H1 (cell line): ENCODE measurements around the gene COQ9. TPM values are rescaled to one million over a fixed set of nuclear protein-coding genes. Genes with fewer than 3 reads are reported as not detected.

ENCODE experiments used
- CTCF ChIA-PET: fragments of 300-600 bp; sonication (Branson Sonifier 250); formaldehyde crosslinking; loops from one replicate; lab custom pipeline; 2021; ENCODE audit not compliant: partially characterized antibody; lab: Charles Lee
- POLR2A ChIA-PET: fragments of 300-600 bp; sonication (Branson Sonifier 250); formaldehyde crosslinking; loops from one replicate; lab custom pipeline; 2021; ENCODE audit warnings: inconsistent platforms; ENCODE audit not compliant: partially characterized antibody; lab: Charles Lee
- DNase-seq, 2 experiments: peaks; one replicate each; pipeline versions ENCODE4 v3.0.0 to v3.0.0-alpha.2; 2010 to 2022; ENCODE audit warnings: low spot score in 2 of 2, low read depth in 1 of 2, mixed read lengths in 1 of 2
- FAIRE-seq: peaks from 2 replicates; lab custom pipeline; 2011; peaks lifted over from hg19 to GRCh38; lab: Jason Lieb, UNC
- H2AFZ ChIP-seq: 2 replicates; pipeline ENCODE4 v1.8.1; 2012; ENCODE audit warnings: low read length, inconsistent platforms
- H2AK5ac ChIP-seq: 2 replicates; pipeline ENCODE4 v1.6.1; 2013; ENCODE audit warnings: low read depth, low read length
- H2BK120ac ChIP-seq: replicated peaks from 2 replicates; pipeline ENCODE3; 2013; ENCODE audit warnings: low read depth, low read length, inconsistent platforms
- H2BK12ac ChIP-seq: 2 replicates; pipeline ENCODE4 v1.6.1; 2013; ENCODE audit warnings: low read depth, low read length
- H2BK15ac ChIP-seq: 2 replicates; pipeline ENCODE4 v1.6.1; 2013; ENCODE audit warnings: low read length
- H2BK20ac ChIP-seq: 2 replicates; pipeline ENCODE4 v1.6.1; 2013; ENCODE audit warnings: low read length
- H2BK5ac ChIP-seq: 2 replicates; pipeline ENCODE4 v1.6.1; 2013; ENCODE audit warnings: low read depth, low read length
- H3K14ac ChIP-seq: 2 replicates; pipeline ENCODE4 v1.6.1; 2013; ENCODE audit warnings: inconsistent platforms; ENCODE audit not compliant: insufficient read length
- H3K18ac ChIP-seq: 2 replicates; pipeline ENCODE4 v1.6.1; 2013; ENCODE audit warnings: low read length; ENCODE audit errors: extremely low read depth
- H3K23ac ChIP-seq: 2 replicates; pipeline ENCODE4 v1.6.1; 2013; ENCODE audit warnings: inconsistent platforms; ENCODE audit not compliant: insufficient read length
- H3K23me2 ChIP-seq: 2 replicates; pipeline ENCODE4 v1.6.1; 2013; ENCODE audit warnings: low read depth, low read length
- H3K27ac ChIP-seq: 2 replicates; pipeline ENCODE4 v1.6.1; 2011; ENCODE audit warnings: low read depth, low read length, inconsistent platforms
- H3K27me3 ChIP-seq, 4 experiments: replicated peaks in 1 of 4; 1 replicate in 1 of 4; 2 replicates in 3 of 4; pipeline versions ENCODE4 v1.6.1 to v1.8.1; 2011 to 2013; ENCODE audit warnings: low read length in 3 of 4, mild to moderate bottlenecking in 3 of 4, inconsistent platforms in 2 of 4, mixed read lengths in 2 of 4, moderate library complexity in 1 of 4; ENCODE audit not compliant: control insufficient read depth in 3 of 4, insufficient read depth in 3 of 4; ENCODE audit errors: extremely low read depth in 1 of 4
- H3K36me3 ChIP-seq, 4 experiments: 2 replicates each; pipeline versions ENCODE4 v1.6.1 to v1.8.1; 2011 to 2013; ENCODE audit warnings: mild to moderate bottlenecking in 4 of 4, low read length in 3 of 4, moderate library complexity in 2 of 4, control low read depth in 1 of 4, inconsistent platforms in 1 of 4; ENCODE audit not compliant: insufficient read depth in 4 of 4, control insufficient read depth in 2 of 4
- H3K4ac ChIP-seq: replicated peaks from 2 replicates; pipeline ENCODE3; 2013; ENCODE audit warnings: low read length, low read depth, mixed read lengths, inconsistent platforms; ENCODE audit not compliant: insufficient read length
- H3K4me1 ChIP-seq, 4 experiments: replicated peaks in 1 of 4; 1 replicate in 1 of 4; 2 replicates in 3 of 4; pipeline versions ENCODE4 v1.6.1 to v1.8.1; 2011 to 2013; ENCODE audit warnings: low read length in 3 of 4, inconsistent platforms in 2 of 4, mixed read lengths in 1 of 4; ENCODE audit not compliant: insufficient read depth in 4 of 4, control insufficient read depth in 3 of 4
- H3K4me2 ChIP-seq, 2 experiments: 2 replicates each; pipeline versions ENCODE4 v1.6.1 to v1.8.1; 2011 to 2013; ENCODE audit warnings: low read depth in 2 of 2, low read length in 2 of 2, control low read depth in 1 of 2, inconsistent platforms in 1 of 2, mild to moderate bottlenecking in 1 of 2; ENCODE audit not compliant: insufficient read depth in 1 of 2
- H3K4me3 ChIP-seq, 4 experiments: fragments of 200-600, 300-600 bp in 1 of 4; sonication (generic), shearing (Covaris generic), sonication (Bioruptor Twin) in 1 of 4; 2 replicates each; pipeline versions ENCODE4 v1.5.1 to v1.8.1; 2011 to 2016; ENCODE audit warnings: low read length in 4 of 4, low read depth in 3 of 4, control low read depth in 2 of 4, inconsistent platforms in 2 of 4, mild to moderate bottlenecking in 2 of 4, mixed read lengths in 1 of 4, moderate library complexity in 1 of 4; ENCODE audit not compliant: insufficient read depth in 2 of 4; ENCODE audit errors: extremely low read depth in 1 of 4
- H3K56ac ChIP-seq: replicated peaks from 2 replicates; pipeline ENCODE3; 2013; ENCODE audit warnings: low read depth, mild to moderate bottlenecking, mixed read lengths, low read length, inconsistent platforms; ENCODE audit not compliant: insufficient read length
- H3K79me1 ChIP-seq: 2 replicates; pipeline ENCODE4 v1.6.1; 2013; ENCODE audit warnings: low read depth, low read length, control low read depth
- H3K79me2 ChIP-seq, 2 experiments: 2 replicates each; pipeline versions ENCODE4 v1.6.1 to v1.8.1; 2012 to 2013; ENCODE audit warnings: low read length in 2 of 2, mild to moderate bottlenecking in 2 of 2, inconsistent platforms in 1 of 2; ENCODE audit not compliant: insufficient read depth in 2 of 2, control insufficient read depth in 1 of 2
- H3K9ac ChIP-seq, 4 experiments: replicated peaks in 1 of 4; 1 replicate in 1 of 4; 2 replicates in 3 of 4; pipeline versions ENCODE4 v1.6.1 to v1.8.1; 2011 to 2013; ENCODE audit warnings: low read depth in 3 of 4, low read length in 3 of 4, control low read depth in 2 of 4, mild to moderate bottlenecking in 2 of 4, moderate library complexity in 2 of 4, inconsistent platforms in 1 of 4; ENCODE audit errors: extremely low read depth in 1 of 4
- H3K9me3 ChIP-seq, 2 experiments: 2 replicates each; pipeline versions ENCODE4 v1.6.1 to v1.8.1; 2012 to 2013; ENCODE audit warnings: mild to moderate bottlenecking in 2 of 2, moderate library complexity in 2 of 2, control low read depth in 1 of 2, inconsistent platforms in 1 of 2, low read depth in 1 of 2, low read length in 1 of 2, mixed read lengths in 1 of 2; ENCODE audit not compliant: insufficient read depth in 2 of 2
- H4K20me1 ChIP-seq, 2 experiments: replicated peaks in 1 of 2; 2 replicates each; pipeline versions ENCODE3 to v1.8.1; 2011 to 2013; ENCODE audit warnings: inconsistent platforms in 2 of 2, low read length in 2 of 2, mild to moderate bottlenecking in 1 of 2; ENCODE audit not compliant: insufficient read depth in 2 of 2, control insufficient read depth in 1 of 2
- H4K5ac ChIP-seq: 2 replicates; pipeline ENCODE4 v1.6.1; 2013; ENCODE audit warnings: low read length, low read depth, mixed read lengths, inconsistent platforms; ENCODE audit not compliant: insufficient read length
- H4K8ac ChIP-seq: 2 replicates; pipeline ENCODE4 v1.8.0; 2013; ENCODE audit warnings: mild to moderate bottlenecking, moderate library complexity, low read length, inconsistent platforms; ENCODE audit not compliant: insufficient read depth; ENCODE audit errors: extremely low read depth
- H4K91ac ChIP-seq: replicated peaks from 2 replicates; pipeline ENCODE3; 2013; ENCODE audit warnings: low read length, mixed read lengths, inconsistent platforms; ENCODE audit not compliant: insufficient read length
- CREB1 ChIP-seq: IDR thresholded peaks from 2 replicates; pipeline ENCODE4 v1.6.1; 2012; ENCODE audit warnings: inconsistent platforms
- HDAC2 ChIP-seq, 2 experiments: fragments of 300-600 bp in 1 of 2; sonication (generic) in 1 of 2; IDR thresholded peaks; 2 replicates each; pipeline ENCODE4 v1.6.1; 2011 to 2012; ENCODE audit warnings: low read depth in 2 of 2, low read length in 2 of 2, mild to moderate bottlenecking in 2 of 2, moderate library complexity in 2 of 2, borderline replicate concordance in 1 of 2, inconsistent platforms in 1 of 2
- JUND ChIP-seq: IDR thresholded peaks from 2 replicates; pipeline ENCODE4 v1.6.1; 2011; ENCODE audit warnings: mild to moderate bottlenecking, improper control_type of control experiment, low read length
- POU5F1 ChIP-seq: IDR thresholded peaks from 2 replicates; pipeline ENCODE4 v1.6.1; 2011; ENCODE audit warnings: low read depth, mild to moderate bottlenecking, low read length, moderate library complexity
- ZNF274 ChIP-seq: IDR thresholded peaks from 2 replicates; pipeline ENCODE4 v1.7.0; 2012; ENCODE audit warnings: low read length, borderline replicate concordance; ENCODE audit errors: extremely low read depth
- WGBS, 2 experiments: shearing (Covaris generic) in 1 of 2; methylation state at CpG; one replicate each; pipeline versions ENCODE4 v1.1.6 to v1.1.7; 2013 to 2015; ENCODE audit warnings: low lambda C conversion rate in 2 of 2, mixed read lengths in 2 of 2, inconsistent platforms in 1 of 2, low coverage in 1 of 2, missing lambda C conversion rate in 1 of 2; ENCODE audit not compliant: insufficient replicate concordance in 2 of 2, insufficient coverage in 1 of 2, insufficient read length in 1 of 2; ENCODE audit errors: extremely low coverage in 1 of 2, missing lambda C conversion rate in 1 of 2; 5-methylcytosine and 5-hydroxymethylcytosine counted together
- polyA plus RNA-seq, 7 experiments: library from polyadenylated mRNA; depleted of rRNA in 3 of 7; stranded (reverse) in 5 of 7; unstranded in 2 of 7; fragments of >200 nt in 5 of 7; fragments of 200-250 nt in 2 of 7; gene quantifications; 1 replicate in 5 of 7; 2 replicates in 1 of 7; 4 replicates in 1 of 7; pipeline versions ENCODE4 v1.2.1 to v1.2.3, GENCODE V29; 2011 to 2013; ENCODE audit warnings: missing spikeins in 2 of 7, mixed read lengths in 2 of 7
- total RNA-seq: library from RNA; stranded (reverse); fragmentation: NEBNext Ultra II Directional; extraction: Animal tissue kit (Norgen Biotek cat#: 25700); gene quantifications from 2 replicates; pipeline ENCODE4 v1.2.1, GENCODE V29; 2021

Gene COQ9
- total and polyA plus RNA-seq, 2 of the 8 experiments (the other 6 are each of a cell fraction or from before 2014, with no cell fraction given), result 33.3 to 60.3 TPM

- Histone ChIP-seq H2BK12ac (peak overlapping the region; percentile 50; the same call in 1 of the 2 replicates), H2BK20ac (no peak overlapping the region), H2BK120ac (no peak overlapping the region), H4K8ac (no peak overlapping the region), H3K4me2 (no peak overlapping the region; a peak in 1 of 4 replicates), H3K4me3 (no peak overlapping the region), H3K79me2 (no peaks in the 10 kb centered on the region), H3K18ac (no peak overlapping the region; the same call in 1 of the 2 replicates), H3K4ac (no peak overlapping the region), H4K91ac (no peak overlapping the region), H2AFZ (peak overlapping the region; percentile 73), H2AK5ac (no peak overlapping the region), H3K9ac (no peak overlapping the region), H2BK15ac (peak overlapping the region; percentile 65)
- no peak for DNase-seq
- CTCF ChIA-PET, result interaction anchor here (0.9 to 8.8 kb wide), 5 partner anchors 11 to 45 kb away, joined by 3 to 89 read pairs (median 4); partner anchors contain the start of gene POLR2C
- 61% methylated on average over 10 of the region's 13 CpGs; no CpG with 5 or more reads in 1 of the 2 experiments for WGBS, 2 experiments
- TF ChIP-seq ZNF274 (no peak), HDAC2 (IDR thresholded peaks at IDR 0.05; ENCODE audit: borderline replicate concordance in 1 of 2, low read depth in 2 of 2, low read length in 2 of 2) (no peak), JUND (no peak), CREB1 (no peak), POU5F1 (no peak)
- TF ChIP-seq, all 59 proteins: peak for 0
- Histone ChIP-seq H3K36me3 (no peaks in the 10 kb centered on the region), H4K20me1 (no peaks in the 10 kb centered on the region), H3K79me1 (no peaks in the 10 kb centered on the region; the same call in 1 of the 2 replicates), H3K23me2 (peaks cover 2% of the 10 kb centered on the region; the same call in 1 of the 2 replicates), H3K27me3 (no peaks in the 10 kb centered on the region), H3K56ac (peak overlapping the region; percentile 18), H3K23ac (no peak overlapping the region), H4K5ac (no peak overlapping the region), H2BK5ac (no peak overlapping the region), H3K9me3 (no peaks in the 10 kb centered on the region), H3K4me1 (peaks cover 0 to 17% (median 7%) of the 10 kb centered on the region in 4 experiments; a peak in 6 of 7 replicates), H3K27ac (no peak overlapping the region), H3K14ac (no peak overlapping the region)
- FAIRE-seq, result no peak
- POLR2A ChIA-PET, result interaction anchor here (1.0 to 1.9 kb wide), 5 partner anchors 10 to 45 kb away, joined by 3 to 5 read pairs (median 5); partner anchors contain the start of gene POLR2C
These were observed 60.1 kb downstream of the COQ9 start for GRCh38 chr16:57507136-57508034.
